GM15510 (cell line): ENCODE data around the gene CEP170B.
A peak's percentile ranks its signal among the peaks of the same experiment; 100 is the strongest.

Source experiments
- POLR2A ChIP-seq: IDR thresholded peaks from 3 replicates; pipeline ENCODE4 v1.6.1; 2011; ENCODE audit warnings: borderline replicate concordance; ENCODE audit not compliant: insufficient read length; ENCODE audit errors: extremely low read depth

Gene CEP170B

DNA sequence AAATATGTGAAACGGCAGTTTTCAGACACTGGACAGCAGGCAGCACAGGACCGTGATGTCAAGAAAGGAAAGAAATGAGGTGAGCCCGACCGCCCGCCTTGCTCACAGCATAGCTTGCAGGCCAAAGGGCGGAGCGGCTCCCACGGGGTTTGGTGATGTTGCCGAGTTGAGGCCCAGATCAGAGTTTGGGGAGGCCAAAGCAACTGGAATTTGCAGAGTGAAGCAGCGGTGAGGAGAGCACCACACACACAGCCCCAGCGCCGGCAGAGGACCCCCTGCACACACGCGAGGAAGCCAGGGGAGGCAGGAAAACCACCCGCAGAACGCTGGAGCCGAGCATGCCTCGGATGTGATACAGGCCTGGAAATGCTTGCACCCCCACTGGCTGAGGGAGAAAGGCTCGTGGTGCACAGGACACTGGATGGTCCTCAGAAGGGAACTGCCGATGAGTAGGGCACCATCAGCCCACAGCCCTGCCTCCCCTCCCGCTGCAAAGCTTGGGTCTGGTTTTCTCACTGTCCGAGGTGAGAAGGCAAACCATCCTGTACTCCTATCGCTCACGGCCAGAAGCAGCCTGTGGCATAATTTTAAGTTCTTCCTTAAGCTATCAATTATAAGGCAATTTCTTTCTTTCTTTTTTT, 33.9 kb downstream of the CEP170B start:
- no peak for TF ChIP-seq POLR2A

DNA sequence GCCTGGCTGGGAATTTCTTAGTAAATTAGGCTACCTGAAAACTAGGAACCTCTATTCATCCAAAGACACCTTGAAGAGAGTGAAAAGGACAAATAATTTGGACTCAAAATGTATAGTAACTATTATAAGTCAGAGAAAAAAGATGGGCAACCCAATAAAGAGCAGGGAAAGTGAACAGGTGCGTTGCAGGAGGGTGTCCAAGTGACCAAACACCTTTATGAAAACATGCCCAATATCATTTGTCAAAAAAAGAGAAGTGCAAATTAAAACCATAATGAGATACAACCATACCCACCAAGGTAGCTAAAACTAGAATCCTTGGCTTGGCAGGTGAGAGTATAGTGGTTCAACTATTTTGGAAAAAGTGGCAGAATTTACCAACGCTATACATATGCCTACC, 34.7 kb downstream of the CEP170B start:
- TF ChIP-seq POLR2A = no peak

DNA sequence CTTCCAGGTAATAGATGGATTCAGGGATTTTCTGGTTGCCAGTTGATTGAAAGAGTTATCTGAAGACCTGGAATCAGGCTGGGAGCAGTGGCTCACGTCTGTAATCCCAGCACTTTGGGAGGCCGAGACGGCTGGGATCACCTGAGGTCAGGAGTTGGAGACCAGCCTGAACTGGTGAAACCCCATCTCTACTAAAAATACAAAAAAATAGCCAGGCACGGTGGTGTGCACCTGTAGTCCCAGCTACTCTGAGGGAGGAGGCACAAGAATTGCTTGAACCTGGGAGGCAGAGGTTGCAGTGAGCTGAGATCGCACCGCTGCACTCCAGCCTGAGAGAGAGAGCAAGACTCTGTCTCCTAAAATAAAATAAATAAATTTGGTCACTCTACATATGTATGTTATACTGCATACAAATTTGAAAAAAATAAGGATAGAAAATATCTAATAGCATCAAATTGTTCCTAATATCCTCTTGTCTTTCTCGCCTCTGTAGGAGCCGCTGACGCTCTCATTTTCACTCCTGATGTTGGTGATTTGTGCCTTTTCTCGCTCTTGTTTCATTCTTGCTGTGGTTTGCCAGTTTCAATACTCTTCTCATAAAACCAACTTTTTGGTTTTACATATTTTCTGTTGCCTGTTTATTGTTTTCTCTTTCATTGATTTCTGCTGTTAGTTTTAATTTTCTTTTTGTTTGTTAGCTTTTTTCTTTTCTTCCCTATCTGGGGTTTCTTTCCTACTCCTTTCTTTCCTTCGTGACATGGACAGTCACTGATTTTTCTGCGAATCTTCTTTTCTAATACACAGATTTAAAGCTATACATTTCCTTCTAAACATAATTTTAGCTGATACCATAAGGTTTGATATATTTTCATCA, 35.8 kb downstream of the CEP170B start:
- no peak for TF ChIP-seq POLR2A

DNA sequence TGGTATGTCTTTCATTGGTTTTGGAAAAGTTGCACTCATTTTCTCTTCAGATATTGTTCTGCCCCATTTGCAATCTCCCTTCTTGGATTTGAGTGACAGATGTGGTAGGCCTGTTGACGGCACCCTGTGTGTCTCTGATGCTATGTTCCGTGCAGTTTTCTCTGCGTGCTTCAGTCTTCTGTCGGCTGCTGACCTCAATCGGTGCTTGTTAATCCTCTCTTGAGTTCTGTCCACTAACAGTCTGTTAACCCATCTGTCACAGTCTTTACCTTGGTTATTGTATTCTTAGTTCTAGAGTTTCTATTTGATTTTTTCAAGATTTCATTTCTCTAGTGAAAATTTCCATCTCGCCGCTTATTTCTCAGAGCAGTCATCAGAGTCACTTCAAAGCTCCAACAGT, 38.9 kb downstream of the CEP170B start:
- TF ChIP-seq POLR2A = no peak

DNA sequence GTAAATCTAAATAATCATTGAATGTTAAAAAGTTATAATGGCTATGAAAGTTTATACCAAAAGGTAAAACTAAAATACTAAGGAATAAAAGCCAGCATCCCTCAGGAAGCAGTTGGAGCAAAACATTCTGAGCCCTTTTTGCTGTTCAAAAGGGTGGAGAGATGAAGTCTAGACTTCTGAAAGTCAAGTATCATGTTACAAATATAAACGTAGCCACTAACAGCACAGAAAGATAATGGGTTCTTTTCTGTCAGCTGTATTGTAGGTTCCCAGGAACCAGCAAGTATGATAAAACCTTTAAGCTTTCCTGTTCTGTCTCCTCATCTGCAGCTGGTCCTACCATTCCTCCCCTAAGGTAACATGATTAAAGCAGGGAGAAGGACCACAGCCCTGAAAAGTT, 43.2 kb downstream of the CEP170B start:
- no peak for TF ChIP-seq POLR2A

DNA sequence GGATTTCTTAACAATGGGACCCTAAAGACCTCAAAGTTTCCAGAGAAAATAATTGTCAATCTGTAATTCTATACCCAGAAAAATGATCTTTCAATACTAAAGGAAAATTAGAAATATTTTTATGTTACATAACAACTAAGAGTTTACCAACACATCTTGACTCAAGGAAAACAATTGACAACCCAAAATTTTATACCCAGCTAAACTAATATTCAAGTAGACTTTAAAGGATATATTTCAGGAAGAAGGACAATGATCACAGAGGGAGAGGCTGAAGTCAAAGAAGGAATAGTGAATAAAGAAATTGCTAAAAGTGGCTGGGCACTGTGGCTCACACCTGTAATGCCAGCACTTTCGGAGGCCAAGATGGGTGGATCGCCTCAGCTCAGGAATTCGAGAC, 47.0 kb downstream of the CEP170B start:
- no peak for TF ChIP-seq POLR2A

DNA sequence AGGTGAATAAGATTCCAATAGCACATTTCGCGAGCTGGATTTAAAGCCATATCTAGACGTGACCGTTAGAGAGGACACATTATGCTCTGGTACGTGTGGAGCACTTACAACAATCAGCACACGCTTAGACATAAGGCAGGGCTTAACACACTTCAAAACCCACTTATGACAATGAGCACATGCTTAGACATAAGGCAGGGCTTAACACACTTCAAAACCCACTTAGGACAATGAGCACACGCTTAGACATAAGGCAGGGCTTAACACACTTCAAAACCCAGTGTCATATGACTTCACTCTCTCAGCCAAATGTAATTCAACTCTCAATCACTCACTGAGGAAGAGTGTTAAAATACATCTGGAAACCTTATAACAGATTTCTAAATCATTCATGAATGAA, 48.4 kb downstream of the CEP170B start:
- TF ChIP-seq POLR2A = no peak

DNA sequence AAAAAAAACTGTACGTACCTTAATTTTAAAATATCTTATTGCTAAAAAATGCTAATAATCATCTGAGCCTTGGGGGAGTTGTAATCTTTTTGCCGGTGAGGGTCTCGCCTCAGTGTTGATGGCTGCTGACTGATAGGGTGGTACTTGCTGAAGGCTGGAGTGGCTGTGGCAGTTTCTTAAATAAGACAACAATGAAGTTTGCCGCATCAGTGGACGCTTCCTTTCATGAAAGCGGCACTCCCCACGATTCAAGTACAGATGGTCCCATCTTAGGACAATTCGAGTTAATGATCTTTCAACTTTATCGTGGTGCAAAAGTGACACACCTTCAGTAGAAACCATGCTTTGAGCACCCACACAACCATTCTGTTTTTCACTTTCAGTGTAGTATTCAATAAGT, 52.0 kb downstream of the CEP170B start:
- no peak for TF ChIP-seq POLR2A

DNA sequence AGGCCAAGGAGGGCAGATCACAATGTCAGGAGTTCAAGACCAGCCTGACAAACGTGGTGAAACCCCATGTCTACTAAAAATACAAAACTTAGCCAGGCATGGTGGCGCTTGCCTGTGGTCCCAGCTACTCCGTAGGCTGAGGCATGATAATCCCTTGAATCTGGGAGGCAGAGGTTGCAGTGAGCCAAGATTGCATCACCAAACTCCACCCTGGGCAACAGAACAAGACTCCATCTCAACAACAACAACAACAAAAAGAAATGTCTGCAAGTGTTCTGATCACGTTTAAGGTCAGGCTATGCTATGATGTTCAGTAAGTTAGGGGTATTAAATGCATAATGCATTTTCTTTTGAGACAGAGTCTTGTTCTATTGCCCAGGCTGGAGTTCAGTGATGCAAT, 52.9 kb downstream of the CEP170B start:
- no peak for TF ChIP-seq POLR2A

DNA sequence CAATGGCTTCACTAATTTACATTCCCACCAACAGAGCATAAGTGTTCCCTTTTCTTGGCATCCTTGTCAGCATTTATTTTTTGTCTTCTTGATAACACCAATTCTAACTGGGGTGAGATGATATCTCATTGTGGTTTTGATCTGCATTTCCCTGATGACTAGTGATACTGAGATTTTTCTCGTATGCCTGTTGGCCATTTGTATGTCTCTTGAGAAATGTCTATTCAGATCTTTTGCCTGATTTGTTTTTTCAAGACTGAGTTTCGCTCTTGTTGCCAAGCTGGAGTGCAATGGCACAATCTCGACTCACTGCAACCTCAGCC, 54.9 kb downstream of the CEP170B start:
- no peak for TF ChIP-seq POLR2A

DNA sequence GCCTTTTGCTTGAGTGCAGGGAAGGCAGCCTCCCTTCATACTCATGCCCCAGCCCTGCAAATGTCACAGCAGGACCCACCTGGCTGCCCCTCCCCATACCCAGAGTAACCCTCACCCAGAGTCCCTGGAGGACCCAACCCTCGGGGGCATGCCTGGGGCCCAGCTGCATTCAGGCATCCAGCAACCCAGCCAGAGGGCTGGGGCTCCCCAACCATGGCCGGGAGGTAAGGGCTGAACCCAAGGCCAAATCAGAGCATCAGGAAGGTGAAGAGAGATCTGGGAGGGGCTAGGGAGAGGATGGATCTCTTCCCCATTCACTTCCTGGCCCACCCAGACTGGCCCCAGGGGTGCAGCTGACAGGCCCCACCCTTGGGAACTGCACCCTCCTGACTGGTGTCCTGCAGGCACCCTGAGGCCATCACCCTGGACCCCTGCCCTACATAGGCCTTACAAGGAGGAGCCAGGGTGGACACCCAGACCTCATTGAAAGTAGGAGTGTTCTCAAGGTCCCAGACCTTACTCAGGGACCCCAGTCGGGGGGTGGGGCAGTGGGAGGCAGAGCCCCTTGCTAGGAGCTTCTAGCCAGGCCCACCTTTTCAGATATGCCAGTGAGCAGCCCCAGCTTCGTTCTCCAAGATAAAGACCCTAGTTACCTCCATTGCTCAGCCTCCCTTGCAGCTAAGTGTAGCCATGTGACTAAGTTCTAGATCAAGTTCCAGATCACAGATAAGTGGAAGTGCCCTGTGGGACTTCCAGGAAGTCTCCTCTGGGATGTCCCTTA, 58.8 kb downstream of the CEP170B start:
- no peak for TF ChIP-seq POLR2A

DNA sequence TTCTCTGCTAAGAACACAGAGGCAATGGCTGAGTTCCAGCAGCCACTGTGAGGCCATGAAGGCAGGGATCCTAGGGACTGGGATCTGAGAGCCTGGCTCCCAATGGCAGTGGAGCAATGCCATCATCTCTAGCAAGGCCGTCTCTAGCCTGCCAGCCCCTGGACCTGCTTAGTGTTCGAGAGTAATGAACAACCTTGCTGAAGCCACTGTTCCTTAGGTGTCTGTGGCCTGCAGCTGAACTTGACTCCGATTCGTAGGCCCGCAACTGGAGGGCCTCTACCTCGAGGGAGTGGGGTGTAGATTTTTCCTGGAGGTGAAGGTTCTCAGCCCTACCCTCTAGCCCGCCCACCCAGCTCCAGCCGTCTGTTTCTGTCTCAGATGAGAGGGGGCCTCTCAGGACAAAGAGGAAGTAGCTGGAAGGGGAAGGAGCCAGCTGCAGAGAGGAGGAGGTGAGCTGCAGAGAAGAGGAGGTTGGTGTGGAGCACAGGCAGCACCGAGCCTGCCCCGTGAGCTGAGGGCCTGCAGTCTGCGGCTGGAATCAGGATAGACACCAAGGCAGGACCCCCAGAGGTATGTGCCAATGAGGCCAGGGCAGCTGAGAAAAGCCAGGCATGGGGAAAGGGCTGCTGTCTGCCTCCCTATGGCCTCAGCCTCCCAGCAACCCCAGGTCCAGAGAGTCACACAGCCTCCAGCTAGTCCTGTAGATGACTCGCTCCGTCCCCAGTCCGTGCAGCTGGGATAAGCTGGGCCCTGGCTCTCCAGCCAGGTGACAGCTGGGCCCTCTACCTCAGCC, 59.5 kb downstream of the CEP170B start, which contains the start of gene PLD4:
Gene PLD4, plus strand, starts transcription at position 459 of the 793 bp plus-strand sequence. CDS start 2,262 bp downstream, outside the sequence.
- TF ChIP-seq POLR2A = peak; percentile 26

DNA sequence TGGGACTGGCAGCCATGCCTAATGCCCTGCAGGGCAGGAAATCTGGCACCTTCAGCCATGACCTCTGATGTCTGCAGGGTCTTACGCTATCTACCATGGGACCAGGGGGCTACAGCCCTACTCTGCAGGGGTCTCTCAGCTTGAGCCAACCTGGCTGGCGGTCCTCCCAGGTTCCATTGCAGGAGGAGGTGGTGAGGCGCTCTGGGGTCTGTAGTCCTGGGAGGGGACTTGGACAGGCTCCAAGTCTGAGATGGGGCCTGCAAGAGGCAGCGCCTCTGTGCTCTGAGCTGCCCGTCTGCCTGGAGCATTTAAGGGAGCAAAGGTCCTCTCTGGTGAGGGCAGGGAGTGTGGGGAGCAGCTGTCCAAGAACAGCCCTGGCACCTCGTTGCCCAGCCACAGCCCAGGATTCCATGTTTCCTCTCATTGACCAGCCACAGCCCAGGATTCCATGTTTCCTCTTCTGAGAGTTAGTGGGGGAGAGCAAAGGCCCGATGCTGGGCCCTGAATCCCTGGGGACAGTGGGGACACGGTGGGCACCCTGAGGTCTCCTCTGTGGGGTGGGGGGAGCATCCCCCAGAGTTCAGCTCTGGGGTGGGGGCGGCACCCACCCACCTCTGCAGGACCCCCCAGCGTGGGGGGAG, 60.3 kb downstream of the CEP170B start:
- TF ChIP-seq POLR2A = no peak
